OCI-LY7 (cell line): ENCODE results near the gene MEGF6. TPM values are rescaled to one million over a fixed set of nuclear protein-coding genes. Genes with fewer than 3 reads are reported as not detected.

ENCODE experiments used
- BruUV-seq: library from RNA; stranded (reverse); fragments of 400-500 nt; replicated peaks from 2 replicates; lab custom pipeline; 2021; lab: Mats Ljungman, UMichigan
- CTCF ChIA-PET: fragments of 300-600 bp; sonication (Branson Sonifier 250); formaldehyde crosslinking; loops from one replicate; lab custom pipeline; 2022; ENCODE audit warnings: antibody characterized with exemption; ENCODE audit not compliant: unreplicated experiment; lab: Charles Lee
- POLR2A ChIA-PET: fragments of 300-600 bp; sonication (Branson Sonifier 250); formaldehyde crosslinking; loops from one replicate; lab custom pipeline; 2022; ENCODE audit warnings: antibody characterized with exemption; lab: Charles Lee
- DNase-seq: peaks from one replicate; pipeline ENCODE4 v3.0.0-alpha.2; 2015; ENCODE audit warnings: low spot score
- H2AFZ ChIP-seq: fragments of 200-600 bp; sonication (generic), shearing (Covaris generic); 2 replicates; pipeline ENCODE4 v1.6.1; 2014; ENCODE audit warnings: mild to moderate bottlenecking, antibody characterized with exemption, low read length, moderate library complexity
- H3K27ac ChIP-seq: fragments of 200-600 bp; sonication (generic); 2 replicates; pipeline ENCODE4 v1.5.1; 2014; ENCODE audit warnings: mixed run types, low read depth, mild to moderate bottlenecking, moderate library complexity, low read length, inconsistent platforms; ENCODE audit not compliant: poor library complexity, severe bottlenecking
- H3K36me3 ChIP-seq: fragments of 200-600 bp; sonication (generic); 2 replicates; pipeline ENCODE4 v1.6.1; 2014; ENCODE audit warnings: mild to moderate bottlenecking, antibody characterized with exemption, low read length, moderate library complexity, mixed read lengths; ENCODE audit not compliant: insufficient read depth
- H3K4me1 ChIP-seq: fragments of 200-600 bp; sonication (generic); 2 replicates; pipeline ENCODE4 v1.5.1; 2014; ENCODE audit warnings: mild to moderate bottlenecking, low read length; ENCODE audit not compliant: insufficient read depth, poor library complexity, severe bottlenecking
- H3K4me2 ChIP-seq: fragments of 200-600 bp; sonication (generic); 2 replicates; pipeline ENCODE4 v1.6.1; 2014; ENCODE audit warnings: mild to moderate bottlenecking, low read length
- H3K4me3 ChIP-seq: fragments of 200-600 bp; sonication (generic); 2 replicates; pipeline ENCODE4 v1.5.1; 2014; ENCODE audit warnings: mild to moderate bottlenecking, low read depth, low read length; ENCODE audit not compliant: poor library complexity, severe bottlenecking
- H3K79me2 ChIP-seq: fragments of 200-600 bp; sonication (generic); 2 replicates; pipeline ENCODE4 v1.6.1; 2016; ENCODE audit warnings: low read depth, mild to moderate bottlenecking, low read length, moderate library complexity, mixed read lengths; ENCODE audit not compliant: insufficient read depth
- H3K9me2 ChIP-seq: fragments of 200-600 bp; sonication (generic); 2 replicates; pipeline ENCODE4 v1.6.1; 2016; ENCODE audit warnings: mild to moderate bottlenecking, low read length, mixed read lengths; ENCODE audit not compliant: insufficient read depth
- H3K9me3 ChIP-seq: fragments of 200-600 bp; sonication (generic); 2 replicates; pipeline ENCODE4 v1.6.1; 2014; ENCODE audit warnings: mild to moderate bottlenecking, mixed run types, low read length, mixed read lengths
- H4K20me1 ChIP-seq: fragments of 200-600 bp; sonication (generic); 2 replicates; pipeline ENCODE4 v1.6.1; 2014; ENCODE audit warnings: mild to moderate bottlenecking, antibody characterized with exemption, low read length, moderate library complexity, mixed read lengths; ENCODE audit not compliant: insufficient read depth
- CTCF ChIP-seq: fragments of 200-600 bp; sonication (generic); conservative IDR thresholded peaks from 2 replicates; pipeline ENCODE4 v1.5.1; 2014; ENCODE audit warnings: mild to moderate bottlenecking, antibody characterized with exemption, low read length, moderate library complexity, mixed read lengths
- EZH2phosphoT487 ChIP-seq: fragments of 200-600 bp; sonication (generic); IDR thresholded peaks from 2 replicates; pipeline ENCODE4 v1.6.1; 2018; ENCODE audit warnings: low read depth, borderline replicate concordance, mild to moderate bottlenecking, mixed run types, antibody characterized with exemption, low read length, moderate library complexity, mixed read lengths
- intact Hi-C: fragments of 100-400 bp; cut with micrococcal nuclease; formaldehyde crosslinking; loops from one replicate; pipeline ENCODE4 v1.10.0; 2022; ENCODE audit not compliant: unreplicated experiment
- total RNA-seq, 2 experiments: library from RNA; depleted of rRNA in 1 of 2; stranded (reverse); fragments of >200 nt in 1 of 2; shearing (Covaris generic) in 1 of 2; gene quantifications; 2 replicates each; pipeline ENCODE4 v1.2.3, GENCODE V29; 2014 to 2022

Gene MEGF6
- total RNA-seq, 2 experiments from 2014 or later, result 0.15 to 0.32 TPM

DNA sequence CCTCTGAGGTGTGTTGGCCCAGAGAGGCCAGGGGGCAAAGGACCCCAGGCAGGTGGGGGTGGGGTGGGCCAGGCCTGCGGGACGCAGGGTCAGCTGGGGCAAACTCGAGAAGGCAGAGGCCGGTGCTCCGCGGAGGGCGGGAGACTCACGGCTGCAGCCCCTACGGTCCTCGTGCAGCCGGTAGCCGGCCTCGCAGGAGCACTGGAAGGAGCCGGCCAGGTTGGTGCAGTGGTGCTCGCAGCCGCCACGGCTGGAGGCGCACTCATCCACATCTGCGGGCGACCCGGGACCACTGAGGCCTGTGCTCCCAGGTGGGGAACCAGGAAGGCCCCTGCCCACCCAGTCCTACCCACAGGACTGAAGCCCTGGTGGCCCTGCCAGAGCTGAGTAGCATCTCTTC lies 101.6 kb downstream of the MEGF6 start:
- no peaks in the 10 kb centered on the region for H3K4me1 ChIP-seq
- no peaks in the 10 kb centered on the region for H3K79me2 ChIP-seq
- H3K4me2 ChIP-seq, result no peak overlapping the region
- ChIA-PET POLR2A (no interaction called here), CTCF (no interaction called here)
- no peaks in the 10 kb centered on the region for H3K36me3 ChIP-seq
- H3K9me2 ChIP-seq, result no peaks in the 10 kb centered on the region
- H4K20me1 ChIP-seq, result no peaks in the 10 kb centered on the region
- DNase-seq, result no peak
- intact Hi-C loops, result no loop called here
- H3K9me3 ChIP-seq, result no peaks in the 10 kb centered on the region
- TF ChIP-seq CTCF (no peak), EZH2phosphoT487 (no peak)
- no TSS peak for BruUV-seq
- H3K4me3 ChIP-seq, result no peak overlapping the region
- H3K27ac ChIP-seq, result no peak overlapping the region
- H2AFZ ChIP-seq, result no peak overlapping the region

- Histone ChIP-seq H3K4me3 (no peak overlapping the region), H3K27ac (no peak overlapping the region), H4K20me1 (no peaks in the 10 kb centered on the region), H3K4me1 (no peaks in the 10 kb centered on the region), H3K9me3 (no peaks in the 10 kb centered on the region), H3K4me2 (no peak overlapping the region), H2AFZ (no peak overlapping the region), H3K36me3 (no peaks in the 10 kb centered on the region), H3K79me2 (no peaks in the 10 kb centered on the region), H3K9me2 (no peaks in the 10 kb centered on the region)
- ChIA-PET CTCF (no interaction called here), POLR2A (no interaction called here)
- TF ChIP-seq CTCF, result no peak
- no peak for TF ChIP-seq EZH2phosphoT487
- no TSS peak for BruUV-seq
- no peak for DNase-seq
- intact Hi-C loops, result no loop called here
Observed at GRCh38 chr1:3508757-3509415, 102.4 kb downstream of the MEGF6 start.

DNA sequence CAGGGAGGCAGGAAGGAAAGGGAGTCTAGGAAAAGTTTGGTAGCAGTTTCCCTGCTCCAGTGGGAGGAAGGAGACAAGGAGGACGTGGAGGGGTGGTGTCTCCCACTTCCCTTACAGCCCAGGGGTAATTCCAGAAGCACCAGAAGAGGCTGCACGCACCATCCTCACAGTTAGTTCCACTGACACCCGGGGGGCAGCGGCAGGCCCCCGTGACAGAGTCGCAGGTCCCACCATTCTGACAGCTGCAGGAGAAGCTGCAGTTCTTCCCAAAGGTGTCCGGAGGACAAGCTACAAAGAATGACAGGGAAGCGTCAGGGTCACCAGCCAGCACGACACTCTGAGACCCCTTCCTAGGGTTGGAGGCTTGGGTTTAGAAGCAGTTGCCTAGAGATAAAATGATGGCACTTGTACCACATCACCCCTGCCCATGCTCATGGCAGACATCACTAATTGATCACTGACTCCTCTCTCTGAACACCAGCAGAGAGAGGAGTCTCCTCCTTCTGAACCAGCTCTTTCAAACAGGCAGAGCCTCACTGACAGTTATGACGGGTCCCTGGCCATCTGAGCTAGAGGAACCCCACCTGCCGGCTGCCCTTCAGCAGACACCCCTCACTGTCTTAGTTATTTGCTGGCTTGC lies 103.6 kb downstream of the MEGF6 start:
- CTCF ChIA-PET, result no interaction called here
- intact Hi-C loops, result no loop called here

More for the DNA sequence above, 103.6 kb downstream of the MEGF6 start:
- Histone ChIP-seq H3K4me3 (no peak overlapping the region), H3K27ac (no peak overlapping the region), H2AFZ (no peak overlapping the region), H4K20me1 (no peaks in the 10 kb centered on the region), H3K79me2 (no peaks in the 10 kb centered on the region), H3K9me3 (no peaks in the 10 kb centered on the region), H3K36me3 (no peaks in the 10 kb centered on the region), H3K9me2 (no peaks in the 10 kb centered on the region), H3K4me1 (no peaks in the 10 kb centered on the region), H3K4me2 (no peak overlapping the region)
- BruUV-seq, result no TSS peak
- no peak for DNase-seq
- POLR2A ChIA-PET, result no interaction called here
- TF ChIP-seq CTCF, result no peak
- TF ChIP-seq EZH2phosphoT487, result no peak
